ENCODE results near the gene HDAC4. TPM values are rescaled to one million over a fixed set of nuclear protein-coding genes. Genes with fewer than 3 reads are reported as not detected.

The HDAC4 gene
- total and polyA plus RNA-seq, 2 of the 8 experiments (the other 6 are each of a cell fraction or from before 2014, with no cell fraction given): 15.4 to 31.5 TPM

GRCh38 chr2:239068411-239068810 lies 332.4 kb downstream of the HDAC4 start:
- H3K79me1 ChIP-seq (ENCODE audit: low read depth, low read length): no peaks in the 10 kb centered on the region
- 92% methylated on average over 21 of the region's 21 CpGs; no CpG with 5 or more reads in 1 of the 2 experiments for WGBS, 2 experiments (ENCODE audit: extremely low coverage in 1 of 2, insufficient coverage in 1 of 2, insufficient read length in 1 of 2, insufficient replicate concordance in 2 of 2, low coverage in 1 of 2, low lambda C conversion rate in 2 of 2, missing lambda C conversion rate in 1 of 2)
- no peaks in the 10 kb centered on the region for H3K27me3 ChIP-seq (replicated peaks in 1 of 4; ENCODE audit: control insufficient read depth in 3 of 4, extremely low read depth in 1 of 4, insufficient read depth in 3 of 4, low read length in 3 of 4)
- no peak overlapping the region for H2BK15ac ChIP-seq (ENCODE audit: low read length)
- no peak overlapping the region for H4K8ac ChIP-seq (ENCODE audit: extremely low read depth, insufficient read depth, low read length)
- H2BK5ac ChIP-seq (ENCODE audit: low read depth, low read length): no peak overlapping the region
- H4K91ac ChIP-seq (replicated peaks; ENCODE audit: insufficient read length, low read length): no peak overlapping the region
- CTCF ChIA-PET (ENCODE audit: partially characterized antibody): no interaction called here
- DNase-seq (ENCODE audit: low read depth in 1 of 2, low spot score in 2 of 2) (no peak), FAIRE-seq (no peak)
- H3K14ac ChIP-seq (ENCODE audit: insufficient read length): no peak overlapping the region
- no peaks in the 10 kb centered on the region for H3K79me2 ChIP-seq (ENCODE audit: control insufficient read depth in 1 of 2, insufficient read depth in 2 of 2, low read length in 2 of 2)
- H3K56ac ChIP-seq (replicated peaks; ENCODE audit: insufficient read length, low read depth, low read length): no peak overlapping the region
- no peak overlapping the region for H3K27ac ChIP-seq (ENCODE audit: low read depth, low read length)
- no peaks in the 10 kb centered on the region for H3K23me2 ChIP-seq (ENCODE audit: low read depth, low read length)
- H3K4ac ChIP-seq (replicated peaks; ENCODE audit: insufficient read length, low read depth, low read length): no peak overlapping the region
- no peaks in the 10 kb centered on the region; a peak in 1 of 4 replicates for H3K9me3 ChIP-seq (ENCODE audit: insufficient read depth in 2 of 2, low read depth in 1 of 2, low read length in 1 of 2)
- H3K18ac ChIP-seq (ENCODE audit: extremely low read depth, low read length): no peak overlapping the region
- H4K20me1 ChIP-seq (replicated peaks in 1 of 2; ENCODE audit: control insufficient read depth in 1 of 2, insufficient read depth in 2 of 2, low read length in 2 of 2): peaks cover 0 to 1% of the 10 kb centered on the region in 2 experiments
- H3K4me1 ChIP-seq (replicated peaks in 1 of 4; ENCODE audit: control insufficient read depth in 3 of 4, insufficient read depth in 4 of 4, low read length in 3 of 4): no peaks in the 10 kb centered on the region; a peak in 1 of 7 replicates
- no peak overlapping the region for H2BK20ac ChIP-seq (ENCODE audit: low read length)
- POLR2A ChIA-PET (ENCODE audit: partially characterized antibody): no interaction called here
- no peak overlapping the region for H3K9ac ChIP-seq (replicated peaks in 1 of 4; ENCODE audit: extremely low read depth in 1 of 4, low read depth in 3 of 4, low read length in 3 of 4)
- H2BK120ac ChIP-seq (replicated peaks; ENCODE audit: low read depth, low read length): no peak overlapping the region
- no peak overlapping the region for H2BK12ac ChIP-seq (ENCODE audit: low read depth, low read length)
- H3K23ac ChIP-seq (ENCODE audit: insufficient read length): no peak overlapping the region
- no peak overlapping the region for H2AK5ac ChIP-seq (ENCODE audit: low read depth, low read length)
- no peak overlapping the region for H4K5ac ChIP-seq (ENCODE audit: insufficient read length, low read depth, low read length)
- no peak overlapping the region for H3K4me2 ChIP-seq (ENCODE audit: insufficient read depth in 1 of 2, low read depth in 2 of 2, low read length in 2 of 2)
- peaks cover 4 to 10% (median 6%) of the 10 kb centered on the region in 4 experiments; a peak in 4 of 8 replicates for H3K36me3 ChIP-seq (ENCODE audit: control insufficient read depth in 2 of 4, insufficient read depth in 4 of 4, low read length in 3 of 4)
- H2AFZ ChIP-seq (ENCODE audit: low read length): no peak overlapping the region
- no peak overlapping the region for H3K4me3 ChIP-seq (ENCODE audit: extremely low read depth in 1 of 4, insufficient read depth in 2 of 4, low read depth in 3 of 4, low read length in 4 of 4)
- TF ChIP-seq PHF8 (conservative IDR thresholded peaks at IDR 0.05; ENCODE audit: low read depth, low read length) (no peak), JUN (IDR thresholded peaks at IDR 0.05; ENCODE audit: low read depth, low read length) (no peak), GABPA (IDR thresholded peaks at IDR 0.05; ENCODE audit: borderline replicate concordance, insufficient read depth, low read length) (no peak), NRF1 (IDR thresholded peaks at IDR 0.05; ENCODE audit: low read depth, low read length) (no peak), ATF3 (IDR thresholded peaks at IDR 0.05; ENCODE audit: insufficient read depth, low read depth, low read length) (no peak), E2F6 (IDR thresholded peaks at IDR 0.05) (no peak), SIN3A (conservative IDR thresholded peaks at IDR 0.05 in 1 of 2, IDR thresholded peaks at IDR 0.05 in 1 of 2; ENCODE audit: low read depth in 1 of 2, low read length in 2 of 2) (no peak), HDAC2 (IDR thresholded peaks at IDR 0.05; ENCODE audit: borderline replicate concordance in 1 of 2, low read depth in 2 of 2, low read length in 2 of 2) (no peak), TAF7 (optimal IDR thresholded peaks at IDR 0.05; ENCODE audit: borderline replicate concordance, low read depth, low read length) (no peak), GTF2F1 (IDR thresholded peaks at IDR 0.05; ENCODE audit: borderline replicate concordance, low read depth, low read length) (no peak), CHD1 (IDR thresholded peaks at IDR 0.05; ENCODE audit: low read depth, low read length) (no peak), CHD2 (IDR thresholded peaks at IDR 0.05; ENCODE audit: low read length) (no peak)

All from H1 (cell line).